Umbilical cord (tissue), 2 donors: Measurements from ENCODE around the gene MAP3K21. TPM values are rescaled to one million over a fixed set of nuclear protein-coding genes. Genes with fewer than 3 reads are reported as not detected.
A peak's percentile ranks its signal among the peaks of the same experiment; 100 is the strongest.

Experiments
- DNase-seq: peaks from one replicate; pipeline ENCODE4 v3.0.0-alpha.2; 2015; ENCODE audit warnings: low spot score
- total RNA-seq: library from RNA; depleted of rRNA; stranded (reverse); fragments of >200 nt; gene quantifications from one replicate; pipeline ENCODE4 v1.2.3, GENCODE V29; 2014; ENCODE audit warnings: low replicate concordance; ENCODE audit not compliant: insufficient read depth

Gene MAP3K21
- total RNA-seq, 1 donor from 2014 or later, result 3.6 TPM

- no peak for DNase-seq
Observed at GRCh38 chr1:233326319-233326718, 1.2 kb upstream of the MAP3K21 start.

GRCh38 chr1:233326811-233327650 is 493 bp upstream of the MAP3K21 start:
- peak; percentile 62 for DNase-seq

GRCh38 chr1:233328142-233328921 is 808 bp downstream of the MAP3K21 start:
- no peak for DNase-seq

- no peak for DNase-seq
Observed at GRCh38 chr1:233331676-233332519, 4.4 kb downstream of the MAP3K21 start.

GRCh38 chr1:233333086-233333485 is 5.6 kb downstream of the MAP3K21 start:
- DNase-seq, result no peak

- no peak for DNase-seq
Observed at GRCh38 chr1:233334092-233334491, 6.6 kb downstream of the MAP3K21 start.

GRCh38 chr1:233336554-233337456 is 9.3 kb downstream of the MAP3K21 start:
- DNase-seq, result no peak

GRCh38 chr1:233337505-233337904 is 10.0 kb downstream of the MAP3K21 start:
- DNase-seq, result no peak

GRCh38 chr1:233338102-233338501 is 10.6 kb downstream of the MAP3K21 start:
- DNase-seq, result no peak

- no peak for DNase-seq
Observed at GRCh38 chr1:233340031-233340555, 12.6 kb downstream of the MAP3K21 start.

- DNase-seq, result no peak
Observed at GRCh38 chr1:233340966-233341516, 13.5 kb downstream of the MAP3K21 start.

GRCh38 chr1:233342086-233342485 is 14.6 kb downstream of the MAP3K21 start:
- DNase-seq, result peak; percentile 56

- no peak for DNase-seq
Observed at GRCh38 chr1:233343262-233343661, 15.7 kb downstream of the MAP3K21 start.

- no peak for DNase-seq
Observed at GRCh38 chr1:233347338-233347737, 19.8 kb downstream of the MAP3K21 start.

- no peak for DNase-seq
Observed at GRCh38 chr1:233349137-233349536, 21.6 kb downstream of the MAP3K21 start.

- DNase-seq, result no peak
Observed at GRCh38 chr1:233354983-233355382, 27.5 kb downstream of the MAP3K21 start.

- DNase-seq, result no peak
Observed at GRCh38 chr1:233355841-233356704, 28.5 kb downstream of the MAP3K21 start.

GRCh38 chr1:233356705-233356987 is 29.1 kb downstream of the MAP3K21 start:
- no peak for DNase-seq

- no peak for DNase-seq
Observed at GRCh38 chr1:233357595-233358397, 30.3 kb downstream of the MAP3K21 start.
